A172 (cell line): ENCODE results near the gene AUTS2. TPM values are rescaled to one million over a fixed set of nuclear protein-coding genes. Genes with fewer than 3 reads are reported as not detected.

Experiments
- DNase-seq: peaks from one replicate; pipeline ENCODE4 v3.0.0-alpha.2; 2015; ENCODE audit warnings: low spot score
- total RNA-seq: library from RNA; depleted of rRNA; stranded (reverse); fragments of >200 nt; shearing (Covaris generic); gene quantifications from 2 replicates; pipeline ENCODE4 v1.2.3, GENCODE V29; 2014

The AUTS2 gene
- total RNA-seq, 1 experiment from 2014 or later = 4.6 TPM

GRCh38 chr7:70303309-70303708 is 705.0 kb downstream of the AUTS2 start:
- DNase-seq = no peak

GRCh38 chr7:70303780-70304179 is 705.5 kb downstream of the AUTS2 start:
- DNase-seq = no peak

GRCh38 chr7:70306173-70306572 is 707.9 kb downstream of the AUTS2 start:
- DNase-seq = no peak

- DNase-seq = no peak
Measured at GRCh38 chr7:70307544-70308106, 709.4 kb downstream of the AUTS2 start.

GRCh38 chr7:70312336-70312735 is 714.1 kb downstream of the AUTS2 start:
- no peak for DNase-seq

GRCh38 chr7:70313271-70313670 is 715.0 kb downstream of the AUTS2 start:
- DNase-seq = no peak

- no peak for DNase-seq
Measured at GRCh38 chr7:70313687-70314086, 715.4 kb downstream of the AUTS2 start.

- no peak for DNase-seq
Measured at GRCh38 chr7:70314221-70314620, 715.9 kb downstream of the AUTS2 start.

- DNase-seq = no peak
Measured at GRCh38 chr7:70316745-70317144, 718.5 kb downstream of the AUTS2 start.

GRCh38 chr7:70317356-70317755 is 719.1 kb downstream of the AUTS2 start:
- DNase-seq = peak; percentile 37

GRCh38 chr7:70318511-70318910 is 720.2 kb downstream of the AUTS2 start:
- DNase-seq = no peak

- no peak for DNase-seq
Measured at GRCh38 chr7:70319057-70319456, 720.8 kb downstream of the AUTS2 start.

- no peak for DNase-seq
Measured at GRCh38 chr7:70321016-70321590, 722.8 kb downstream of the AUTS2 start.

- no peak for DNase-seq
Measured at GRCh38 chr7:70322856-70323255, 724.6 kb downstream of the AUTS2 start.

GRCh38 chr7:70325509-70326101 is 727.3 kb downstream of the AUTS2 start:
- DNase-seq = peak; percentile 82

- no peak for DNase-seq
Measured at GRCh38 chr7:70334295-70334694, 736.0 kb downstream of the AUTS2 start.

- no peak for DNase-seq
Measured at GRCh38 chr7:70334871-70335270, 736.6 kb downstream of the AUTS2 start.

- no peak for DNase-seq
Measured at GRCh38 chr7:70336536-70336935, 738.3 kb downstream of the AUTS2 start.

GRCh38 chr7:70338015-70338414 is 739.7 kb downstream of the AUTS2 start:
- DNase-seq = no peak

- DNase-seq = no peak
Measured at GRCh38 chr7:70340236-70340635, 742.0 kb downstream of the AUTS2 start.

- DNase-seq = no peak
Measured at GRCh38 chr7:70341446-70341845, 743.2 kb downstream of the AUTS2 start.

- no peak for DNase-seq
Measured at GRCh38 chr7:70343519-70343918, 745.2 kb downstream of the AUTS2 start.

GRCh38 chr7:70344726-70345125 is 746.5 kb downstream of the AUTS2 start:
- no peak for DNase-seq
